Measurements from ENCODE around the gene DCTN3.

DCTN3 gene

GRCh38 chr9:34651876-34652601, 31.7 kb upstream of the DCTN3 start, which contains the start of gene IL11RA:
IL11RA (plus strand) TSS chr9:34652185; CDS start chr9:34655218, 3,033 bp downstream.
- no peak for TF ChIP-seq REST (IDR thresholded peaks at IDR 0.05; ENCODE audit: low read depth)
- TF ChIP-seq EP300 (IDR thresholded peaks at IDR 0.05; ENCODE audit: borderline replicate concordance) = no peak
- 0 out of 2 replicates have a peak, but pooled peaks have one; percentile 56 for TF ChIP-seq EGR1 (IDR thresholded peaks at IDR 0.05)
- 0 out of 2 replicates have a peak, but pooled peaks have one; percentile 17 for TF ChIP-seq TEAD4 (IDR thresholded peaks at IDR 0.05)
- TF ChIP-seq CEBPB (IDR thresholded peaks at IDR 0.05) = no peak
- TF ChIP-seq YY1 (IDR thresholded peaks at IDR 0.05; ENCODE audit: low read depth) = no peak
- TF ChIP-seq NFIC (IDR thresholded peaks at IDR 0.05) = peak; percentile 70
- no peak for TF ChIP-seq FOXM1 (IDR thresholded peaks at IDR 0.05; ENCODE audit: borderline replicate concordance, low read depth)
- peak; percentile 71; the same call in 1 of the 2 replicates for TF ChIP-seq TAF1 (IDR thresholded peaks at IDR 0.05; ENCODE audit: low read depth)
- TF ChIP-seq TCF12 (IDR thresholded peaks at IDR 0.05; ENCODE audit: low read depth) = no peak
- no peak for TF ChIP-seq RAD21 (IDR thresholded peaks at IDR 0.05; ENCODE audit: low read depth)
- TF ChIP-seq, protein P1, sequence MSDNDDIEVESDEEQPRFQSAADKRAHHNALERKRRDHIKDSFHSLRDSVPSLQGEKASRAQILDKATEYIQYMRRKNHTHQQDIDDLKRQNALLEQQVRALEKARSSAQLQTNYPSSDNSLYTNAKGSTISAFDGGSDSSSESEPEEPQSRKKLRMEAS (IDR thresholded peaks at IDR 0.05) = peak; percentile 50; the same call in 1 of the 2 replicates
- TF ChIP-seq CREB1 (IDR thresholded peaks at IDR 0.05; ENCODE audit: low read depth) = 0 out of 2 replicates have a peak, but pooled peaks have one; percentile 16

- no peak for TF ChIP-seq FOXM1 (IDR thresholded peaks at IDR 0.05; ENCODE audit: borderline replicate concordance, low read depth)
- no peak for TF ChIP-seq ZBTB7A (IDR thresholded peaks at IDR 0.05; ENCODE audit: low read depth)
- no peak for TF ChIP-seq YY1 (IDR thresholded peaks at IDR 0.05; ENCODE audit: low read depth)
- TF ChIP-seq, protein P1 (IDR thresholded peaks at IDR 0.05) = no peak
- no peak for TF ChIP-seq TAF1 (IDR thresholded peaks at IDR 0.05; ENCODE audit: low read depth)
- no peak for TF ChIP-seq TCF12 (IDR thresholded peaks at IDR 0.05; ENCODE audit: low read depth)
- TF ChIP-seq RAD21 (IDR thresholded peaks at IDR 0.05; ENCODE audit: low read depth) = no peak
- TF ChIP-seq CEBPB (IDR thresholded peaks at IDR 0.05) = no peak
These were observed 31.0 kb upstream of the DCTN3 start for GRCh38 chr9:34651321-34651720.

- TF ChIP-seq NFIC (IDR thresholded peaks at IDR 0.05) (peak; percentile 61), YY1 (IDR thresholded peaks at IDR 0.05; ENCODE audit: low read depth) (no peak)
These were observed 30.5 kb upstream of the DCTN3 start for GRCh38 chr9:34650816-34651215.

GRCh38 chr9:34648673-34649072, 28.4 kb upstream of the DCTN3 start:
- no peak for TF ChIP-seq NFIC (IDR thresholded peaks at IDR 0.05)
- TF ChIP-seq TAF1 (IDR thresholded peaks at IDR 0.05; ENCODE audit: low read depth) = no peak
- no peak for TF ChIP-seq RAD21 (IDR thresholded peaks at IDR 0.05; ENCODE audit: low read depth)
- no peak for TF ChIP-seq USF1 (IDR thresholded peaks at IDR 0.05)
- no peak for TF ChIP-seq ZBTB7A (IDR thresholded peaks at IDR 0.05; ENCODE audit: low read depth)
- no peak for TF ChIP-seq CREB1 (IDR thresholded peaks at IDR 0.05; ENCODE audit: low read depth)
- no peak for TF ChIP-seq EP300 (IDR thresholded peaks at IDR 0.05; ENCODE audit: borderline replicate concordance)
- TF ChIP-seq, protein P1 (IDR thresholded peaks at IDR 0.05) = no peak
- TF ChIP-seq EGR1 (IDR thresholded peaks at IDR 0.05) = no peak
- TF ChIP-seq FOXM1 (IDR thresholded peaks at IDR 0.05; ENCODE audit: borderline replicate concordance, low read depth) = no peak
- TF ChIP-seq TEAD4 (IDR thresholded peaks at IDR 0.05) = no peak
- no peak for TF ChIP-seq REST (IDR thresholded peaks at IDR 0.05; ENCODE audit: low read depth)
- no peak for TF ChIP-seq YY1 (IDR thresholded peaks at IDR 0.05; ENCODE audit: low read depth)
- no peak for TF ChIP-seq TCF12 (IDR thresholded peaks at IDR 0.05; ENCODE audit: low read depth)
- no peak for TF ChIP-seq CEBPB (IDR thresholded peaks at IDR 0.05)

- TF ChIP-seq REST (IDR thresholded peaks at IDR 0.05; ENCODE audit: low read depth) (no peak), EP300 (IDR thresholded peaks at IDR 0.05; ENCODE audit: borderline replicate concordance) (no peak), RAD21 (IDR thresholded peaks at IDR 0.05; ENCODE audit: low read depth) (no peak), NFIC (IDR thresholded peaks at IDR 0.05) (no peak), YY1 (IDR thresholded peaks at IDR 0.05; ENCODE audit: low read depth) (no peak), TCF12 (IDR thresholded peaks at IDR 0.05; ENCODE audit: low read depth) (no peak), USF1 (IDR thresholded peaks at IDR 0.05) (no peak)
- TF ChIP-seq, protein P1 (IDR thresholded peaks at IDR 0.05) = no peak
These were observed 27.4 kb upstream of the DCTN3 start for GRCh38 chr9:34647651-34648050.

All from Ishikawa (cell line).